ENCODE data around the gene TOMM7.
"Not testable (repeated sequence)": the region's sequence is repeated elsewhere in the genome, so short reads cannot be mapped to it uniquely, and the experiment has no call there.

Gene TOMM7

GRCh38 chr7:22859641-22860290 is 37.1 kb upstream of the TOMM7 start:
- no peaks in the 10 kb centered on the region for H3K9me3 Mint-ChIP-seq
- peaks cover 11% of the 10 kb centered on the region for H3K36me3 Mint-ChIP-seq
- H3K27me3 Mint-ChIP-seq: no peaks in the 10 kb centered on the region
- peak overlapping the region; percentile 68 for H3K27ac Mint-ChIP-seq
- DNase-seq (ENCODE audit: low spot score in 2 of 2) (no peak), ATAC-seq (ENCODE audit: low read depth) (no peak)
- no peak overlapping the region for H3K4me3 Mint-ChIP-seq
- H3K4me1 Mint-ChIP-seq: peaks cover 6% of the 10 kb centered on the region

GRCh38 chr7:22858640-22859561 is 36.3 kb upstream of the TOMM7 start:
- no peaks in the 10 kb centered on the region for H3K27me3 Mint-ChIP-seq
- no peaks in the 10 kb centered on the region for H3K9me3 Mint-ChIP-seq
- H3K27ac Mint-ChIP-seq: peak overlapping the region; percentile 22
- H3K4me1 Mint-ChIP-seq: peaks cover 6% of the 10 kb centered on the region
- ATAC-seq (ENCODE audit: low read depth): no peak
- H3K36me3 Mint-ChIP-seq: peaks cover 11% of the 10 kb centered on the region
- H3K4me3 Mint-ChIP-seq: no peak overlapping the region
- no peak for DNase-seq (ENCODE audit: low spot score in 2 of 2)

GRCh38 chr7:22858274-22858639 is 35.6 kb upstream of the TOMM7 start:
- DNase-seq (ENCODE audit: low spot score in 2 of 2): no peak
- no peaks in the 10 kb centered on the region for H3K9me3 Mint-ChIP-seq
- peaks cover 10% of the 10 kb centered on the region for H3K4me1 Mint-ChIP-seq
- H3K27ac Mint-ChIP-seq: no peak overlapping the region
- no peak overlapping the region for H3K4me3 Mint-ChIP-seq
- H3K27me3 Mint-ChIP-seq: no peaks in the 10 kb centered on the region
- ATAC-seq (ENCODE audit: low read depth): no peak
- H3K36me3 Mint-ChIP-seq: peaks cover 11% of the 10 kb centered on the region

- H3K9me3 Mint-ChIP-seq: no peaks in the 10 kb centered on the region
- H3K27me3 Mint-ChIP-seq: no peaks in the 10 kb centered on the region
- ATAC-seq (ENCODE audit: low read depth) (no peak), DNase-seq (ENCODE audit: low spot score in 2 of 2) (no peak)
- H3K4me3 Mint-ChIP-seq: no peak overlapping the region
- H3K36me3 Mint-ChIP-seq: peaks cover 10% of the 10 kb centered on the region
- H3K27ac Mint-ChIP-seq: no peak overlapping the region
- H3K4me1 Mint-ChIP-seq: peaks cover 16% of the 10 kb centered on the region
These were observed 33.8 kb upstream of the TOMM7 start for GRCh38 chr7:22856416-22856815.

- Mint-ChIP-seq H3K36me3 (peaks cover 8% of the 10 kb centered on the region), H3K27ac (peak overlapping the region; percentile 96), H3K9me3 (no peaks in the 10 kb centered on the region), H3K27me3 (no peaks in the 10 kb centered on the region), H3K4me3 (peak overlapping the region; percentile 95), H3K4me1 (peaks cover 16% of the 10 kb centered on the region)
- peak; percentile 15 for ATAC-seq (ENCODE audit: low read depth)
- DNase-seq (ENCODE audit: low spot score in 2 of 2): peak in 1 of 2 donors; percentile 4
These were observed 32.4 kb upstream of the TOMM7 start for GRCh38 chr7:22855049-22855392.

GRCh38 chr7:22854158-22855048 is 31.8 kb upstream of the TOMM7 start:
- peak overlapping the region; percentile 96 for H3K27ac Mint-ChIP-seq
- DNase-seq (ENCODE audit: low spot score in 2 of 2): no peak
- peak overlapping the region; percentile 95 for H3K4me3 Mint-ChIP-seq
- H3K27me3 Mint-ChIP-seq: no peaks in the 10 kb centered on the region
- peak; percentile 41 for ATAC-seq (ENCODE audit: low read depth)
- no peaks in the 10 kb centered on the region for H3K9me3 Mint-ChIP-seq
- H3K36me3 Mint-ChIP-seq: peaks cover 8% of the 10 kb centered on the region
- peaks cover 16% of the 10 kb centered on the region for H3K4me1 Mint-ChIP-seq

- Mint-ChIP-seq H3K9me3 (no peaks in the 10 kb centered on the region), H3K36me3 (peaks cover 4% of the 10 kb centered on the region), H3K27me3 (no peaks in the 10 kb centered on the region), H3K4me1 (peaks cover 11% of the 10 kb centered on the region), H3K27ac (peak overlapping the region; percentile 96), H3K4me3 (peak overlapping the region; percentile 98)
- DNase-seq (ENCODE audit: low spot score in 2 of 2): peak; percentile 75 to 82
- ATAC-seq (ENCODE audit: low read depth): peak; percentile 78
These were observed 31.1 kb upstream of the TOMM7 start for GRCh38 chr7:22853674-22854157.

GRCh38 chr7:22853138-22853537 is 30.5 kb upstream of the TOMM7 start:
- Mint-ChIP-seq H3K36me3 (no peaks in the 10 kb centered on the region), H3K9me3 (no peaks in the 10 kb centered on the region), H3K4me3 (peak overlapping the region; percentile 98), H3K4me1 (peaks cover 11% of the 10 kb centered on the region), H3K27me3 (no peaks in the 10 kb centered on the region), H3K27ac (peak overlapping the region; percentile 96)
- no peak for DNase-seq (ENCODE audit: low spot score in 2 of 2)
- ATAC-seq (ENCODE audit: low read depth): no peak

GRCh38 chr7:22851145-22851544 is 28.5 kb upstream of the TOMM7 start:
- ATAC-seq (ENCODE audit: low read depth): no peak
- Mint-ChIP-seq H3K27me3 (no peaks in the 10 kb centered on the region), H3K27ac (no peak overlapping the region), H3K9me3 (no peaks in the 10 kb centered on the region), H3K4me1 (peaks cover 11% of the 10 kb centered on the region), H3K4me3 (no peak overlapping the region), H3K36me3 (no peaks in the 10 kb centered on the region)
- DNase-seq (ENCODE audit: low spot score in 2 of 2): no peak

GRCh38 chr7:22850394-22850793 is 27.7 kb upstream of the TOMM7 start:
- H3K27ac Mint-ChIP-seq; H3K4me3 Mint-ChIP-seq; H3K27me3 Mint-ChIP-seq; H3K36me3 Mint-ChIP-seq; H3K9me3 Mint-ChIP-seq; DNase-seq (ENCODE audit: low spot score in 2 of 2); ATAC-seq (ENCODE audit: low read depth): not testable (repeated sequence)
- peaks cover 11% of the 10 kb centered on the region for H3K4me1 Mint-ChIP-seq

GRCh38 chr7:22849662-22850061 is 27.0 kb upstream of the TOMM7 start:
- H3K9me3 Mint-ChIP-seq: no peaks in the 10 kb centered on the region
- H3K27me3 Mint-ChIP-seq: no peaks in the 10 kb centered on the region
- H3K4me1 Mint-ChIP-seq: peaks cover 11% of the 10 kb centered on the region
- no peak overlapping the region for H3K4me3 Mint-ChIP-seq
- H3K27ac Mint-ChIP-seq: no peak overlapping the region
- ATAC-seq (ENCODE audit: low read depth) (no peak), DNase-seq (ENCODE audit: low spot score in 2 of 2) (no peak)
- H3K36me3 Mint-ChIP-seq: no peaks in the 10 kb centered on the region

- Mint-ChIP-seq H3K27ac (no peak overlapping the region), H3K4me1 (peaks cover 11% of the 10 kb centered on the region), H3K27me3 (no peaks in the 10 kb centered on the region), H3K36me3 (no peaks in the 10 kb centered on the region), H3K4me3 (no peak overlapping the region), H3K9me3 (no peaks in the 10 kb centered on the region)
- no peak for DNase-seq (ENCODE audit: low spot score in 2 of 2)
- ATAC-seq (ENCODE audit: low read depth): no peak
These were observed 26.5 kb upstream of the TOMM7 start for GRCh38 chr7:22849172-22849571.

- Mint-ChIP-seq H3K27me3 (no peaks in the 10 kb centered on the region), H3K27ac (no peak overlapping the region), H3K4me1 (no peaks in the 10 kb centered on the region), H3K36me3 (no peaks in the 10 kb centered on the region), H3K9me3 (no peaks in the 10 kb centered on the region), H3K4me3 (no peak overlapping the region)
- ATAC-seq (ENCODE audit: low read depth) (no peak), DNase-seq (ENCODE audit: low spot score in 2 of 2) (no peak)
These were observed 24.3 kb upstream of the TOMM7 start for GRCh38 chr7:22846961-22847360.

Measured in memory B cell (primary cell).